Gastrocnemius medialis (tissue), 4 donors: ENCODE measurements around the gene DRAM1. TPM values are rescaled to one million over a fixed set of nuclear protein-coding genes. Genes with fewer than 3 reads are reported as not detected.
A peak's percentile ranks its signal among the peaks of the same experiment; 100 is the strongest.

Experiments used
- ATAC-seq, 2 donors: fragments of 150-250 bp; one replicate each; pipeline ENCODE4 v1.9.1; 2016
- DNase-seq, 2 donors: peaks; one replicate each; pipeline ENCODE4 v3.0.0-alpha.2; 2019
- H3K27ac ChIP-seq, 4 donors: fragments of 200-600 bp; sonication (generic); 1 replicate in 1 of 4; 2 replicates in 3 of 4; pipeline ENCODE4 v1.5.1; 2016 to 2018; ENCODE audit warnings: mild to moderate bottlenecking in 2 of 4, moderate library complexity in 1 of 4
- H3K27me3 ChIP-seq, 3 donors: fragments of 200-600 bp; sonication (generic) in 2 of 3; 1 replicate in 1 of 3; 2 replicates in 2 of 3; pipeline versions ENCODE4 v1.5.1 to v1.6.0; 2016 to 2019; ENCODE audit warnings: mild to moderate bottlenecking in 1 of 3, moderate library complexity in 1 of 3
- H3K36me3 ChIP-seq, 2 donors: fragments of 200-600 bp; sonication (generic) in 1 of 2; one replicate each; pipeline ENCODE4 v1.5.1; 2017 to 2018
- H3K4me1 ChIP-seq, 2 donors: fragments of 200-600 bp; sonication (generic) in 1 of 2; one replicate each; pipeline ENCODE4 v1.5.1; 2016 to 2017; ENCODE audit warnings: mild to moderate bottlenecking in 2 of 2
- H3K4me3 ChIP-seq, 4 donors: fragments of 200-600 bp; sonication (generic) in 3 of 4; 1 replicate in 1 of 4; 2 replicates in 3 of 4; pipeline ENCODE4 v1.5.1; 2016 to 2019; ENCODE audit warnings: mild to moderate bottlenecking in 2 of 4
- H3K9me3 ChIP-seq, 3 donors: fragments of 200-600 bp; sonication (generic) in 2 of 3; 1 replicate in 1 of 3; 2 replicates in 2 of 3; pipeline ENCODE4 v1.5.1; 2016 to 2019
- CTCF ChIP-seq, 5 experiments: fragments of 450-650 bp in 3 of 5; fragments of 200-600 bp in 2 of 5; sonication (generic) in 2 of 5; IDR thresholded peaks in 4 of 5; conservative IDR thresholded peaks in 1 of 5; 1 replicate in 4 of 5; 2 replicates in 1 of 5; pipeline ENCODE4 v1.5.1; 2016 to 2019; ENCODE audit warnings: antibody characterized with exemption in 5 of 5, mild to moderate bottlenecking in 3 of 5, moderate library complexity in 3 of 5
- POLR2A ChIP-seq, 2 donors: fragments of 450-650 bp; IDR thresholded peaks; one replicate each; pipeline ENCODE4 v1.6.1; 2017; ENCODE audit warnings: antibody characterized with exemption in 2 of 2, mild to moderate bottlenecking in 2 of 2, moderate library complexity in 2 of 2
- in situ Hi-C, 4 donors: fragments of 200-750 bp; cut with MboI; loops; one replicate each; pipeline versions ENCODE4 v1.15.0 to v1.8.0; 2017; ENCODE audit warnings: low sequenced_read_pairs in 4 of 4
- intact Hi-C: fragments of 100-400 bp; cut with DNase I; formaldehyde crosslinking; loops from one replicate; pipeline ENCODE4 v1.15.1; 2023; ENCODE audit warnings: low total_unique reads
- total RNA-seq, 4 donors: library from RNA; depleted of rRNA; stranded (reverse); fragments of >200 nt; gene quantifications; one replicate each; pipeline versions ENCODE4 v1.1.0 to v1.2.3, GENCODE V29; 2016

DRAM1 gene
- total RNA-seq, 4 donors from 2014 or later = 2.9 to 7.2 (median 4.1) TPM

- ATAC-seq (peak; percentile 84 to 88), DNase-seq (peak; percentile 81 to 88)
- H3K36me3 ChIP-seq = no peaks in the 10 kb centered on the region
- no peaks in the 10 kb centered on the region for H3K27me3 ChIP-seq
- TF ChIP-seq POLR2A (IDR thresholded peaks at IDR 0.05) = peak in 1 of 2 donors; percentile 61
- TF ChIP-seq CTCF (IDR thresholded peaks at IDR 0.05 in 4 of 5, conservative IDR thresholded peaks at IDR 0.05 in 1 of 5) = peak; percentile 79 to 93 (median 90)
- peaks cover 12 to 37% of the 10 kb centered on the region in 2 donors for H3K4me1 ChIP-seq
- in situ Hi-C loops = loop anchor here (5.0 to 25.0 kb wide), 3 partner anchors 53 to 426 kb away; partner anchors contain the start of gene ARL1 (in 3 of the 4)
- intact Hi-C loops = loop anchor here (1.0 to 5.0 kb wide), 3 partner anchors 38 to 423 kb away; partner anchors contain the start of gene ARL1
- H3K27ac ChIP-seq = peak within 1 kb of the TSS; percentile 76 to 89 (median 82)
- H3K4me3 ChIP-seq = peak within 1 kb of the TSS; percentile 69 to 90 (median 76)
- H3K9me3 ChIP-seq = no peaks in the 10 kb centered on the region
Observed at GRCh38 chr12:101830367-101831325, 46.7 kb upstream of the DRAM1 start, which contains the start of gene GNPTAB. Gene GNPTAB, minus strand, starts transcription at chr12:101830959. Its CDS starts 284 bp downstream, at chr12:101830675.

GRCh38 chr12:101832030-101832429, 45.4 kb upstream of the DRAM1 start:
- no peaks in the 10 kb centered on the region for H3K9me3 ChIP-seq
- no peaks in the 10 kb centered on the region for H3K36me3 ChIP-seq
- H3K27me3 ChIP-seq = no peaks in the 10 kb centered on the region
- in situ Hi-C loops = loop anchor here (5.0 to 25.0 kb wide), 3 partner anchors 55 to 427 kb away; partner anchors contain the start of gene ARL1 (in 3 of the 4)
- DNase-seq (no peak), ATAC-seq (no peak)
- H3K4me3 ChIP-seq = no peak overlapping the region
- TF ChIP-seq CTCF (IDR thresholded peaks at IDR 0.05 in 4 of 5, conservative IDR thresholded peaks at IDR 0.05 in 1 of 5) = no peak
- TF ChIP-seq POLR2A (IDR thresholded peaks at IDR 0.05) = no peak
- no peak overlapping the region for H3K27ac ChIP-seq
- intact Hi-C loops = loop anchor here (5.0 kb wide), 1 partner anchor 425 kb away; the partner anchor contains the start of gene ARL1
- peaks cover 12 to 26% of the 10 kb centered on the region in 2 donors for H3K4me1 ChIP-seq

- H3K4me3 ChIP-seq = no peak overlapping the region
- in situ Hi-C loops = loop anchor here in 3 of 4 donors (5.0 to 25.0 kb wide), 3 partner anchors 71 to 434 kb away; partner anchors contain the start of gene ARL1 (in 3 of the 3)
- intact Hi-C loops = loop anchor here (1.0 kb wide), 1 partner anchor 65 kb away; no protein-coding TSS in a partner anchor
- ATAC-seq = no peak
- no peaks in the 10 kb centered on the region for H3K9me3 ChIP-seq
- H3K4me1 ChIP-seq = peaks cover 0 to 3% of the 10 kb centered on the region in 2 donors
- H3K27ac ChIP-seq = no peak overlapping the region
- DNase-seq = no peak
- no peak for TF ChIP-seq CTCF (IDR thresholded peaks at IDR 0.05 in 4 of 5, conservative IDR thresholded peaks at IDR 0.05 in 1 of 5)
- TF ChIP-seq POLR2A (IDR thresholded peaks at IDR 0.05) = no peak
- H3K36me3 ChIP-seq = no peaks in the 10 kb centered on the region
- H3K27me3 ChIP-seq = no peaks in the 10 kb centered on the region
Observed at GRCh38 chr12:101838628-101839323, 38.6 kb upstream of the DRAM1 start.
